Measurements from ENCODE around the gene NSUN6. TPM values are rescaled to one million over a fixed set of nuclear protein-coding genes. Genes with fewer than 3 reads are reported as not detected.

NSUN6 gene
- polyA plus RNA-seq, 1 donor (not counting 4 experiments of a cell fraction or from before 2014, with no cell fraction given) = 9.8 TPM

- Histone ChIP-seq H3K9me3 (ENCODE audit: control insufficient read depth, low read depth, low read length) (no peaks in the 10 kb centered on the region), H3K9ac (ENCODE audit: control insufficient read depth, extremely low read depth, insufficient read depth, low read length) (no peak overlapping the region), H3K9me1 (ENCODE audit: control insufficient read depth, extremely low read depth, insufficient read depth, low read length) (no peaks in the 10 kb centered on the region), H3K4me1 (ENCODE audit: control insufficient read depth, extremely low read depth, insufficient read depth, low read length) (no peaks in the 10 kb centered on the region), H3K4me3 (ENCODE audit: control insufficient read depth in 2 of 3, extremely low read depth in 1 of 3, insufficient read depth in 2 of 3, low read depth in 1 of 3, low read length in 3 of 3) (no peak overlapping the region), H3K79me2 (ENCODE audit: control insufficient read depth, insufficient read depth, low read length) (no peaks in the 10 kb centered on the region), H3K4me2 (ENCODE audit: control insufficient read depth, extremely low read depth, insufficient read depth, low read depth, low read length) (no peak overlapping the region), H4K20me1 (ENCODE audit: control insufficient read depth, extremely low read depth, insufficient read depth, low read length) (no peaks in the 10 kb centered on the region), H3K27ac (ENCODE audit: control insufficient read depth, insufficient read depth, low read length) (no peak overlapping the region), H3K27me3 (ENCODE audit: control insufficient read depth, extremely low read depth, insufficient read depth, low read length) (no peaks in the 10 kb centered on the region), H2AFZ (ENCODE audit: control insufficient read depth, low read length) (no peak overlapping the region), H3K36me3 (ENCODE audit: control insufficient read depth in 2 of 2, extremely low read depth in 1 of 2, insufficient read depth in 2 of 2, low read length in 2 of 2) (peaks cover 0 to 3% of the 10 kb centered on the region in 2 experiments)
- TF ChIP-seq EZH2 (IDR thresholded peaks at IDR 0.05; ENCODE audit: low read length) (no peak), CTCF (optimal IDR thresholded peaks at IDR 0.05 in 1 of 3, IDR thresholded peaks at IDR 0.05 in 1 of 3, conservative IDR thresholded peaks at IDR 0.05 in 1 of 3; ENCODE audit: extremely low read depth in 1 of 3, insufficient read depth in 2 of 3, low read length in 3 of 3) (no peak)
- FAIRE-seq (no peak), DNase-seq (ENCODE audit: low read depth, low spot score) (no peak)
- dilution Hi-C loops (cut with MboI; ENCODE audit: extremely low pct_ligation_motif_present, low sequenced_read_pairs) = no loop called here
Observed at GRCh38 chr10:18619016-18619415, 32.4 kb downstream of the NSUN6 start.

- Histone ChIP-seq H3K4me3 (ENCODE audit: control insufficient read depth in 2 of 3, extremely low read depth in 1 of 3, insufficient read depth in 2 of 3, low read depth in 1 of 3, low read length in 3 of 3) (no peak overlapping the region), H3K27ac (ENCODE audit: control insufficient read depth, insufficient read depth, low read length) (no peak overlapping the region), H2AFZ (ENCODE audit: control insufficient read depth, low read length) (no peak overlapping the region), H3K9ac (ENCODE audit: control insufficient read depth, extremely low read depth, insufficient read depth, low read length) (no peak overlapping the region), H3K27me3 (ENCODE audit: control insufficient read depth, extremely low read depth, insufficient read depth, low read length) (no peaks in the 10 kb centered on the region), H3K9me1 (ENCODE audit: control insufficient read depth, extremely low read depth, insufficient read depth, low read length) (no peaks in the 10 kb centered on the region), H3K36me3 (ENCODE audit: control insufficient read depth in 2 of 2, extremely low read depth in 1 of 2, insufficient read depth in 2 of 2, low read length in 2 of 2) (peaks cover 0 to 3% of the 10 kb centered on the region in 2 experiments), H4K20me1 (ENCODE audit: control insufficient read depth, extremely low read depth, insufficient read depth, low read length) (no peaks in the 10 kb centered on the region), H3K4me1 (ENCODE audit: control insufficient read depth, extremely low read depth, insufficient read depth, low read length) (no peaks in the 10 kb centered on the region), H3K79me2 (ENCODE audit: control insufficient read depth, insufficient read depth, low read length) (no peaks in the 10 kb centered on the region), H3K9me3 (ENCODE audit: control insufficient read depth, low read depth, low read length) (no peaks in the 10 kb centered on the region), H3K4me2 (ENCODE audit: control insufficient read depth, extremely low read depth, insufficient read depth, low read depth, low read length) (no peak overlapping the region)
- dilution Hi-C loops (cut with MboI; ENCODE audit: extremely low pct_ligation_motif_present, low sequenced_read_pairs) = no loop called here
- TF ChIP-seq CTCF (optimal IDR thresholded peaks at IDR 0.05 in 1 of 3, IDR thresholded peaks at IDR 0.05 in 1 of 3, conservative IDR thresholded peaks at IDR 0.05 in 1 of 3; ENCODE audit: extremely low read depth in 1 of 3, insufficient read depth in 2 of 3, low read length in 3 of 3) (no peak), EZH2 (IDR thresholded peaks at IDR 0.05; ENCODE audit: low read length) (no peak)
- DNase-seq (ENCODE audit: low read depth, low spot score) (no peak), FAIRE-seq (no peak)
Observed at GRCh38 chr10:18616337-18616736, 35.0 kb downstream of the NSUN6 start.
